Embryonic facial prominence (tissue), 1 donor: Measurements from ENCODE around the gene METTL21A.

Experiments used
- DNase-seq: peaks from one replicate; pipeline ENCODE4 v3.0.0-alpha.2; 2016; ENCODE audit errors: extremely low spot score

The METTL21A gene

GRCh38 chr2:207624185-207625013 is 795 bp downstream of the METTL21A start:
- peak; percentile 18 for DNase-seq

GRCh38 chr2:207621501-207622039 is 3.6 kb downstream of the METTL21A start:
- DNase-seq, result no peak

- no peak for DNase-seq
Observed at GRCh38 chr2:207619764-207620203, 5.4 kb downstream of the METTL21A start.

DNA sequence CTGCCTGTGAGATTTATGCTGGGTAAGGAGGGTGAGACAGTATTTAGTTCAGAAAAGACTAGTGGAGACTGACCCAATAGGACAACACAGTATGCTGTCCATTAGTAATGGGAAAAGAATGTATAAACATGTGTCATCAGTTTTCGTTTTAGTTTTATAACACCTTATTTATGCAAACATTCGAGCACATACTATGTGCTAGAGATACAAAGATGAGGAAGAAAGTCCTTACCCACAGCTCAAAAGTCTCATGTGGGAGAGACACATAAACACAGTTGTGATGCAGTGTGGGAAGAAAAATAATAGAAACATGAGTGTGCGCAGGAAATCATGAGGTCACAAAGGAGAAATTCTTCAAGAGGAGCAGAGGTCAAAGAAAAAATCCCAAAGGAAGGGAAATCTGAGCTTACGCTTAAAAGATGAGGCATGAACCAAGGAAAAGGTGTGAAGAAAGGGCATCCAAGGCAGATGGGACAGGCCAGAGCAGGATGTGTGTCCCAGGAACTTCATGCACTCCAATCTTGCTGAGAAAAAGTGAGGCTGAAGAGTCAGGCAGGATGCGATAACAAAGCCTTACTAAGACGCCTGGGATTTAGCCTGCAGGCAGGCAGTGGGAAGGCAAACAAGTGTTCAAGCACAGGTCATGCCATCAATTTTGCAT is 8.1 kb downstream of the METTL21A start:
- DNase-seq, result no peak

DNA sequence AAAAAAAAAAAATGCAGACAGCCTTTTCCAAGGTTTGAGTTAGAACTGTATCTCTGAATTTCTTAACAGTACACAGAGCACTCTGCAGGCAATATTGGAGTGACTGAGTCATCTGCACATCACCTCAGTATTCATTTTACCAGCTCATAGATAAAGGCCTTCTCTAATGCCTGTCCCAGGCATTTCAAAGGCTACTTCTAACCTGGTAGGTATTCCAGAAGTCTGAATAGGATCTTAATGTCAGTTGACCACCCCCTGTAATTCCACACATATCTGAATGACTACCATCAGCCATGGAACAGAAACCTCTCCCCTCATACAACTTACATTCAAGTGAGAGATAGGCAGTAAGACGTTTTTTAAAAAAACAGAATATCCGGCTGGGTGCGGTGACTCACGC is 9.0 kb downstream of the METTL21A start:
- DNase-seq, result no peak

- no peak for DNase-seq
Observed at GRCh38 chr2:207614824-207615223, 10.4 kb downstream of the METTL21A start.

DNA sequence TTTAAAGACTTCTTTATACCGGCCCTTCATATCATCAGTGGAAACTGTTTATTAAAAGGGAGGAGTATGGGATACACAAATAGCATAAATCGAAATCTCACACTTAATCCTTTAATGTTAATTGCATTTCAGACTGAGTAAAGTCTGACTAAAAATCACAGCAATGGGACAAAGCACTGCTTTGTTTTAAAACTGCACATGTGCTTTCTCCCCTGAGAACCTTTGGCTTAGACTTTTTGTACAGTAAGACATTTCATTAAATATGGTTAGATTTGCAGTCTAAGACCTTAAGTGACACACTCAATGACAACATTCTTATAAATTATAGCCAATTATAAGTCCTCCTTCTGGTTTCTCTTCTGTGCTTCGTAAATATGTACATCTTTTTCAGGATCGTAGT is 12.5 kb downstream of the METTL21A start:
- DNase-seq, result no peak

DNA sequence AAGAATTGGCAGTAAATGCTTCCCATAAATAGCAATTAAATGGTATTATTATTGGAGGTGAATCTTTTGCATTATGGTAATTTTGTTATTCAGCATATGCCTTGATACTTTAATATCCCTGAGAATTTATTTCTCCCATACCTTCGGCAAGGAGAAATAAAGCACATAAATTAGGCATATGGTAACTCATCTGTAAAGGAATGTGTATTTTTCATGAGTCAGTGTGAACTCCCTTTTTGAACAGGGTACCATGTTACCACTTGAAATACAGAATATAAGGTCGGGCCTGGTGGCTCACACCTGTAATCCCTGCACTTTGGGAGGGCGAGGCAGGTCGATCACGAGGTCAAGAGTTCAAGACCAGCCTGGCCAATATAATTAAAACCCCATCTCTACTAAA is 18.4 kb downstream of the METTL21A start:
- no peak for DNase-seq

DNA sequence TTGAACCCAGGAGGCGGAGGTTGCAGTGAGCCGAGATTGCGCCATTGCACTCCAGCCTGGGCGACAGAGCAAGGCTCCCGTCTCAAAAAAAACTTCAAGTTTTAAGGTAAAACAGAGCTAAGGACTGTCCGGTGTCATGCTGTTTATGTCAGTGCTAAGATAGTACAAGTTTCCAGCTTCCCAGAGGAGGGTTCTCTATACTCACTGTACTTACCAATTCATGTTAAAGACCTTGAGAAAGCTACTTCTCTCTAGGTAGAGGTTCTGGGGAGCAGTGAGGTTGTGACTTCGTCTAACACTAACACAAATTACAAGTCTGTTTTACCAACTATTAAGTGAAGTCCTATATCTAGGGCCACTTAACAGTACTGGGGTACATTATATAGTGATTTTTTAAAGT is 18.8 kb downstream of the METTL21A start:
- no peak for DNase-seq

DNA sequence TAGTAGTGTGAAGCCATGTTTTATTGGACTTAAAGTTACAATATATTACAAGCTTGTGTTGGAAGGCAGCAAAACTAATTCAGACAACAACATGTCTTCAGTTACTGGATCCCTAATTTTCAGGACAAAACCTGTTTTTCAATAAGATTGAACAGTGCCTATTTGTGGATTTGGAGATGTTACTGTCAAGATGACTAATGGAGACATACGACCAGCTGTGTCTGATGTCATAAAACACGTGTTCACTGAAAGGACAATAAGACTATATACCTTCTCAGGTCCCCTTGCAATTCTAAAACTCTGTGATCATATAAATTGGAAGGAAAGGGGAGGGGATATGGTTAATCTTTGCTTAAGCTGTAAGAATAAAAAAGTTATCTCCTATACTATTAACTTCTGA is 21.7 kb downstream of the METTL21A start:
- no peak for DNase-seq

- no peak for DNase-seq
Observed at GRCh38 chr2:207601774-207602173, 23.4 kb downstream of the METTL21A start.

DNA sequence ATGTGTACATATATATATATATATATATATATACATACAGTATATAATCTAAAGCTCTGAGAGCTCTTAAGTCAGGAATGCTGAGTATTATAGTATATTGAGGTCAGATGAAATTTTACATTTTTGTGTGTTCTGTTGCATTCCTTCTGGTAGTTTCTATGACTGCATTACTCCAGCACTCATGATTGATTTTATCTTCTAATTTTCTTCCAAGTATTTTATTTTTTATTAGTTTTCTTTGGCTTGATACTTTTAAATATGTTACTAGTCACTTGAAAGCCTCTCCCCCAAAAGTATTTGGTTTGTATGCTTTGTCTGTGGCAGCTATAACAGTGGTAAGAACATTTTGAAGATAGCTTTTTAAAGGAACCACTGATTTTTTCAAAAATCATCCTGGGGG is 25.0 kb downstream of the METTL21A start:
- DNase-seq, result no peak

DNA sequence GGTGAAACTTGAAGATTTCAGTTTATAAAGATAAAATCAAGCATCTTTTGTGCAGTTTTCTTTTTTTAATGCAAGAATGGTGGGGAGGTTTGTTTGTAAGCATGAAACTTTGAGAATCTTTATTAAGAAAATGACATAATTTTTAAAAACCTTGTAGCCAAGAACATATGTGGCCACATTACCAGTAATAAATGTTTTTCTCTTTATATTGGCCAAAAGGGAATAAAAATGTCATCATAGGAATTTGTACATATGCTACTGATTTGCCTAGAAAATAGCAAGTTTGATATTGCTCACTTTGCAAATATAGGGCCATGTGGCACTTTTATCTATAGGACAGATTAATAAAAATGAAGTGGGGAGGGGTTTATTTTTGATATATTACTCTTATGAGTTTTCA is 25.6 kb downstream of the METTL21A start:
- DNase-seq, result no peak

DNA sequence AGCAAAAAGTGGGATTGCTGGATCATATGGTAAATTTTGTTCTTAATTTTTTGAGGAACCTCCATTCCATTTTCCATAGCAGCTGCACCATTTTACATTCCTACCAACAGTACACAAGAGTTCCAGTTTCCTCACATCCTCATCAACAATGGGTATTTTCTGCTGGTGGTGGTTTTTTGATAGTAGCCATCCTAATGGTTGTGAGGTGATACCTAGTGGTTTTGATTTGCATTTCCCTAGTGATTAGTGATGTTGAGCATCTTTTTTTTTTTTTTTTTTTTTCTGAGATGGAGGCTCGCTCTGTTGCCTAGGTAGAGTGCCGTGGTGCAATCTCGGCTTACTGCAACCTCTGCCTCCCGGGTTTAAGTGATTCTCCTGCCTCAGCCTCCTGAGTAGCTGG is 30.5 kb downstream of the METTL21A start:
- no peak for DNase-seq

DNA sequence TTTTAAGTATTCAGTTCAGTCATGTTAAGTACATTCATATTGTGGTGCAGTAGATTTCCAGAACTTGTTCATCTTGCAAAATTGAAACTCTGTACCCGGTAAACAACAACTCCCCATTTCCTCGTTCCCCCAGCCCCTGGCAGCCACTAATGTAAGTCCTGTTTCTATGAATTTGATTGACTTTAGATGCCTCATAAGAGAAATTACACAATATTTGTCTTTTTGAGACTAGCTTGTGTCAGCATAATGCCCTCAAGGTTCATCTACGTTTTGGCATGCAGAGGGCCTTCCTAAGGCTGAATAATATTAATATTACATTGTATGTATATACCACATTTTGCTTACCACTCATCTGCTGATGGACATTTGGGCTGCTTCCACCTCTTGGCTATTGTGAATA is 30.9 kb downstream of the METTL21A start:
- DNase-seq, result no peak

DNA sequence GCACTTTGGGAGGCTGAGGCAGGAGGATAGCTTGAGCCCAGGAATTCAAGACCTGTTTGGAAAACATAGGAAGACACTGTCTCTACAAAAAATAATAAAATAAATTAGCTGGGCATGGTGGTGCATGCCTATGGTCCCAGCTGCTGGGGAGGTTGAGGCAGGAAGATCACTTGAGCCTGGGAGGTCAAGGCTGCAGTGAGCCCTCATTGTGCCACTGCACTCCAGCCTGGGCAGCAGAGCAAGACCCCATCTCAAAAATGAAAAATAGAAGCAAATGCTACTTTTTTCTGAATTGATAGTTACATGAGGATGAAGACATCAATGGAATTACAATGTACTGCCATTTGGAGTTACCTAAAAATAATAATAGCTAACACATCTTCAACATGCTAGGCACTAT is 31.9 kb downstream of the METTL21A start:
- no peak for DNase-seq

DNA sequence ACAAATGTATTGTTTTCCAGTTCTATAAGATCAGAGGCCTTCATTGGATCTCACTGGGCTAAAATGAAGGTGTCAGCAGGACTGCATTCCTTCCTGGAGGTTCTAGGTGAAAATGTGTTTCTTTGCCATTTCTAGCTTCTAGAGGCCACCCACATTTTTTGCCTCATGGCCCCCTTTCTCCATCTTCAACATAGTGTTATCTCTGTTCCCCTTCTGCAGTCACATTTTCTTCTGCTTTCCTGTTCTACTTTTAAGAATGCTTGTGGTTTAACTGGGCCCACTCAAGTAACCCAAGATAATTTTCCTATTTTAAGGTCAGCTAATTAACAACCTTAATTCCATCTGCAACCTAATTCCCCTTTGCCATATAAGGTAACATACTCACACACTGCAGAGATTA is 36.1 kb downstream of the METTL21A start:
- no peak for DNase-seq

DNA sequence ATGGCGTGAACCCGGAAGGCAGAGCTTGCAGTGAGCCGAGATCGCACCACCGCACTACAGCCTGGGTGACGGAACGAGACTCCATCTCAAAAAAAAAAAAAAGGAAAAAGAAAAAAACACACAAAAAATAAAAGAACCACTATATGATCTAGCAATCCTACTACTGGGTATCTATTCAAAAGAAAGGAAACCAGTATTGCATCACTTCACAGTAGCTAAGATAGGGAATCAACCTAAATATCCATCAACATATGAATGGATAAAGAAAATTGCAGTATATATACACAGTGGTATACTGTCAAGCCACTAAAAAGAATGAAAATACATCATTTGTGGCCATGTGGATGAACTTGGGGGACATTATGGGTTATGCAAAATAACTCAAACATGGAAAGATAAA is 37.9 kb downstream of the METTL21A start:
- DNase-seq, result no peak

DNA sequence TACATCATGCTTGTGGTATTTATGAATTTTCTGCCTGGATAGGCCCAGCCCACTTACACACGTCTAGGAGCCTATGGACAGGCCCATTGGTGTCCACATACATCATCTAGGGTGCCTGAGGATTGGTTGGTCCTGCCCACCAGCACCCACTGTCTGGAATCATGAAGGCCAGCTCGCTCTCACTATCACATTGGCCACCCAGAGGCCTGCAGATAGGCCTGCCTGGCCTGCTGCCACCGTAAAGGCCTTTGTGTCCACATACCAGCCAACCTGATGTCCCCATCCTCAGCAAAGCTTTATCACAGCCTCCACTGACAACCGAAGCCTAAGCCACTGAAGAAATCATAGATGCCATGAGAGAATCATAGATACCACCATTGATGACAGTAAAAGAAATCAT is 40.2 kb downstream of the METTL21A start:
- no peak for DNase-seq

DNA sequence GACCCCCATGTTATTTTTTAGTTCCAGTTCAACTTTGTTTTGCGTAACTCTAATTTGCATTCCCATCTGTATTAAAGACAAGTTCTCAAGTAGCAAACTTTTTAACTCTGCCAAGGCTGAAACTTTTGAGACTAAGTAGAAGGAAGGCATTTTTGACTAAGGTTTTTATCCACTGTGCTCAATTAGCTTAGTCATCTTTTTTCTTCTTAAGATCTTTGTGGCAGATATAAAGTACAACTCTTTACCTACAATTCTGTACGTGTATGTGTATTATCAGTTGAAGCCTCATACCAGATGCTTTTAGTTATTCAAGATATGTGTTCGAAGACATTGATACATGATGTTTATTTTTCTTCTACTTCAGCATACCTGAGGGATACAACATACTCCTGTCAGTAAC is 53.8 kb downstream of the METTL21A start:
- no peak for DNase-seq

GRCh38 chr2:207567671-207568070 is 57.5 kb downstream of the METTL21A start:
- DNase-seq, result no peak

- DNase-seq, result no peak
Observed at GRCh38 chr2:207565736-207566500, 59.3 kb downstream of the METTL21A start.
